GM23248 (cell line): ENCODE results near the gene EFNB2. TPM values are rescaled to one million over a fixed set of nuclear protein-coding genes. Genes with fewer than 3 reads are reported as not detected.

ENCODE experiments used
- DNase-seq: peaks from one replicate; pipeline ENCODE4 v3.0.0-alpha.2; 2015
- H2AFZ ChIP-seq: fragments of 200-600 bp; sonication (generic); 2 replicates; pipeline ENCODE4 v1.6.1; 2016; ENCODE audit warnings: antibody characterized with exemption
- H3F3A ChIP-seq: fragments of 200-600 bp; sonication (generic); 2 replicates; pipeline ENCODE4 v1.6.1; 2016; ENCODE audit warnings: mild to moderate bottlenecking, antibody characterized with exemption, mixed run types; ENCODE audit not compliant: insufficient read depth
- H3K27ac ChIP-seq: fragments of 200-600 bp; sonication (generic); 2 replicates; pipeline ENCODE4 v1.5.1; 2016; ENCODE audit warnings: mild to moderate bottlenecking
- H3K27me3 ChIP-seq: fragments of 200-600 bp; sonication (generic); replicated peaks from 2 replicates; pipeline ENCODE4 v1.6.1; 2016; ENCODE audit warnings: mild to moderate bottlenecking; ENCODE audit not compliant: insufficient read depth
- H3K36me3 ChIP-seq: fragments of 200-600 bp; sonication (generic); 2 replicates; pipeline ENCODE4 v1.6.1; 2016; ENCODE audit warnings: low read depth, mild to moderate bottlenecking
- H3K4me1 ChIP-seq: fragments of 200-600 bp; sonication (generic); 2 replicates; pipeline ENCODE4 v1.6.1; 2016; ENCODE audit warnings: mild to moderate bottlenecking; ENCODE audit not compliant: insufficient read depth
- H3K4me2 ChIP-seq: fragments of 200-600 bp; sonication (generic); one replicate; pipeline ENCODE4 v1.6.1; 2016; ENCODE audit warnings: mild to moderate bottlenecking; ENCODE audit not compliant: unreplicated experiment
- H3K4me3 ChIP-seq: fragments of 200-600 bp; sonication (generic); 2 replicates; pipeline ENCODE4 v1.5.1; 2016; ENCODE audit warnings: mild to moderate bottlenecking
- H3K79me2 ChIP-seq: fragments of 200-600 bp; sonication (generic); 2 replicates; pipeline ENCODE4 v1.6.1; 2016; ENCODE audit warnings: mild to moderate bottlenecking; ENCODE audit not compliant: insufficient read depth
- H3K9ac ChIP-seq: fragments of 200-600 bp; sonication (generic); 2 replicates; pipeline ENCODE4 v1.6.1; 2016; ENCODE audit warnings: mild to moderate bottlenecking
- H3K9me2 ChIP-seq: fragments of 200-600 bp; sonication (generic); 2 replicates; pipeline ENCODE4 v1.6.1; 2016; ENCODE audit warnings: mixed run types, mild to moderate bottlenecking, moderate library complexity; ENCODE audit not compliant: insufficient read depth
- H3K9me3 ChIP-seq: fragments of 200-600 bp; sonication (generic); one replicate; pipeline ENCODE4 v1.6.1; 2017; ENCODE audit warnings: low read depth
- H4K20me1 ChIP-seq: fragments of 200-600 bp; sonication (generic); 2 replicates; pipeline ENCODE4 v1.6.0; 2016; ENCODE audit not compliant: insufficient read depth
- EZH2 ChIP-seq: fragments of 200-600 bp; sonication (generic); IDR thresholded peaks from 2 replicates; pipeline ENCODE4 v1.6.1; 2018; ENCODE audit warnings: antibody characterized with exemption, mild to moderate bottlenecking; ENCODE audit not compliant: insufficient read depth, poor library complexity, severe bottlenecking
- EZH2phosphoT487 ChIP-seq: fragments of 200-600 bp; sonication (generic); IDR thresholded peaks from 2 replicates; pipeline ENCODE4 v1.6.1; 2018; ENCODE audit warnings: antibody characterized with exemption, moderate library complexity, mild to moderate bottlenecking, low read depth; ENCODE audit not compliant: insufficient read depth
- WGBS, 2 experiments: methylation state at CpG; one replicate each; pipeline ENCODE4 v1.1.6; 2015 to 2017; ENCODE audit warnings: low lambda C conversion rate in 2 of 2, low coverage in 1 of 2; ENCODE audit errors: missing lambda C conversion rate in 2 of 2; 5-methylcytosine and 5-hydroxymethylcytosine counted together
- in situ Hi-C: fragments of 300-500 bp; cut with MboI; formaldehyde crosslinking; loops from 2 replicates; pipeline ENCODE4 v1.15.0; 2020
- polyA plus RNA-seq: library from polyadenylated mRNA; unstranded; fragments of >200 nt; fragmentation: Nextera tagmentation; extraction: Ambion mirVana; gene quantifications from 2 replicates; pipeline ENCODE4 v1.2.1, GENCODE V29; 2016
- total RNA-seq: library from RNA; depleted of rRNA; stranded (reverse); fragments of >200 nt; shearing (Covaris generic); gene quantifications from 2 replicates; pipeline ENCODE4 v1.2.3, GENCODE V29; 2014; rRNA removed

The EFNB2 gene, protein sequence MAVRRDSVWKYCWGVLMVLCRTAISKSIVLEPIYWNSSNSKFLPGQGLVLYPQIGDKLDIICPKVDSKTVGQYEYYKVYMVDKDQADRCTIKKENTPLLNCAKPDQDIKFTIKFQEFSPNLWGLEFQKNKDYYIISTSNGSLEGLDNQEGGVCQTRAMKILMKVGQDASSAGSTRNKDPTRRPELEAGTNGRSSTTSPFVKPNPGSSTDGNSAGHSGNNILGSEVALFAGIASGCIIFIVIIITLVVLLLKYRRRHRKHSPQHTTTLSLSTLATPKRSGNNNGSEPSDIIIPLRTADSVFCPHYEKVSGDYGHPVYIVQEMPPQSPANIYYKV
- total RNA-seq (0.43 TPM in 1 of 2 replicates, not detected in the other), polyA plus RNA-seq (0.05 and 0.06 TPM in 2 replicates)

DNA sequence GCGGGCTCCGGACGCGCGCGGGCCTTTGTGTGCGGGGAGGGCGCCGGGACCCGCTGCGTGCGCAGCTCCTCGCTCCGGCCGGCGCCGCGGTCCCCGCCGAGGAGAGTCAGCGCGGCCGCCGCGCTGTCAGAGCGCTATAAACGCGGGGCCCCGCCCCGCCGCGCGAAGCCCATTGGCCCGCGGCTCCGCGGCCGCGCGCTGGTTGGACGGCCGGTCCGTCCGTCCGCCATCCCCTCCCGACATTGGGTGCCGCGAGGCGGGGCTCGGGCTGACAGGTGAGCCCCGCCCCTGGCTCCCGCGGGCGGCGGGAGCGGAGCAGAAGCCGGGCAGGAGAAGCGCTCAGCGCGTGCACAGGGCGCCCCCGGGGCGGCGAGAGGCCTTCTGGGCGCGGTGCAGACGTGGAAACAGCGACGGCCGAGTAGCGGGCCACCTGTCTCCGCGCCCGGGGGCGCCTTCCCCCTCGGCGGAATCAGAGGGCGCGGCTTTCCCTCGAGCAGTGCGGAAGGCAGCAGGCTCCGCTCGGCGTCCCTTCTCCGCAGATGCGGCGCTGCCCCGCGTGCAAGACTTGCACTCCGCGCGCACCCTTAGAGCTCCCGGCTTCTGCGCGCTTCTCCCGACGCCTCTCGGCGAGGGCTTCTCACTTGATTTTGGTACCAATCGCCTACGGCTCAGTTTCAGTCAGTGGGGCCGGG is at the start of gene EFNB2:
EFNB2 (minus strand) TSS at position 111 of the 692 bp plus-strand sequence. CDS start 698 bp downstream, outside the sequence.
- in situ Hi-C loops, result no loop called here
- no peak within 1 kb of the TSS for H3K9ac ChIP-seq

DNA sequence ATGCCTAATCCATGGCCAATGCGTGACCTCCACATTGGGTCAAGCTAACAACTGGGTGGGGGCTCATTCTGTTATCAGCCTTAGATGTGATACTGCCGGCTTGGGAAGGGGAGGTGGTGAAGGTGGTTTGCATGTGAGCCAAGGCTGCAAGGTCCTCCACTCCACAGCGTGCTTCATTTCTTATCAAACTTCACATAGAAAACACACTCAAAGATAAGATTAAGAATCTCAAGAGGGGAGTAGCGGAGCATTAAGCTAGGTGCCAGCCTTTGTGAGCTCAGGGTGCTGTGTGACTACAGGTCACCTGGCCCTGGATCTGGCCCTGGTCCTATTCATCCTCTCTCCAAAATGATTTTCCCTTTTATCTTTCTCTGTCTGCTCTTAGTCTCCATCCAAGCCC is 45.8 kb upstream of the EFNB2 start:
- Histone ChIP-seq H2AFZ (no peak overlapping the region), H3K36me3 (no peaks in the 10 kb centered on the region), H3K27me3 (0 out of 2 replicates have a peak, but pooled peaks cover 5% of the 10 kb centered on the region), H3K9me3 (no peaks in the 10 kb centered on the region), H3K27ac (no peak overlapping the region), H3K4me2 (no peak overlapping the region), H4K20me1 (no peaks in the 10 kb centered on the region), H3F3A (no peaks in the 10 kb centered on the region), H3K9ac (no peak overlapping the region), H3K4me1 (no peaks in the 10 kb centered on the region), H3K9me2 (no peaks in the 10 kb centered on the region), H3K4me3 (no peak overlapping the region), H3K79me2 (no peaks in the 10 kb centered on the region)
- WGBS, 2 experiments, result 71 to 74% methylated on average over 4 of the region's 4 CpGs
- no peak for DNase-seq
- in situ Hi-C loops, result no loop called here
- TF ChIP-seq EZH2 (no peak), EZH2phosphoT487 (no peak)

More for the DNA sequence above, at the start of gene EFNB2:
- Histone ChIP-seq H3F3A (peaks cover 25% of the 10 kb centered on the region), H3K27ac (no peak within 1 kb of the TSS), H3K9me2 (no peaks in the 10 kb centered on the region), H3K36me3 (peaks cover 3% of the 10 kb centered on the region; the same call in 1 of the 2 replicates), H3K4me2 (peak within 1 kb of the TSS; percentile 60), H4K20me1 (no peaks in the 10 kb centered on the region), H3K4me3 (peak within 1 kb of the TSS; percentile 68), H2AFZ (peak within 1 kb of the TSS; percentile 78), H3K79me2 (no peaks in the 10 kb centered on the region), H3K9me3 (no peaks in the 10 kb centered on the region), H3K27me3 (no peaks in the 10 kb centered on the region), H3K4me1 (0 out of 2 replicates have a peak, but pooled peaks cover 8% of the 10 kb centered on the region)
- no peak for TF ChIP-seq EZH2phosphoT487
- no peak for TF ChIP-seq EZH2
- DNase-seq, result peak; percentile 92
- 1 to 3% methylated on average over 42 to 86 of the region's 102 CpGs for WGBS, 2 experiments

DNA sequence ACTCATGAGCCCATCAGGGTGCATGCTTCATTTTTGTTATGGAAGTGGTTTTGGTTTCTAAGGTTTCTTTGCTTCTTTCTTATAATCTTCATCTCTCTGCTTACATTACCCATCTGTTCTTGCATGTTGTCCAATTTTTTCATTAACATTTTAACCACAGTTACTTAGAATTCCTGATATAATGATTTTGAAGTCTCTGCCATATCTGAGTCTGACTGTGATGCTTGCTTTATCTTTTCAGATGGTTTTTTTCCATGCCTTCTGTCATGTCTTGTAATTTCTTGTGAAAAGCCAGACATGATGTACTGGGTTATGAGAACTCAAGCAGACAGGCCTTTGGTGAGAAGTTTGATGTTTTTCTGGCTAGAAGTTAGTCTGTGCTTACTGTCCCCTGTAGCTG is 40.4 kb upstream of the EFNB2 start:
- H3K9me2 ChIP-seq, result no peaks in the 10 kb centered on the region
- H3K79me2 ChIP-seq, result no peaks in the 10 kb centered on the region
- no peaks in the 10 kb centered on the region for H4K20me1 ChIP-seq
- H3F3A ChIP-seq, result peaks cover 8% of the 10 kb centered on the region
- no peak for DNase-seq
- H3K36me3 ChIP-seq, result no peaks in the 10 kb centered on the region
- no peak overlapping the region for H3K4me3 ChIP-seq
- H3K27ac ChIP-seq, result no peak overlapping the region
- 0 out of 2 replicates have a peak, but pooled peaks cover 5% of the 10 kb centered on the region for H3K27me3 ChIP-seq
- in situ Hi-C loops, result no loop called here
- H3K9me3 ChIP-seq, result no peaks in the 10 kb centered on the region
- H3K9ac ChIP-seq, result no peak overlapping the region
- no peak overlapping the region for H3K4me2 ChIP-seq
- TF ChIP-seq EZH2 (no peak), EZH2phosphoT487 (no peak)
- peaks cover 15% of the 10 kb centered on the region for H3K4me1 ChIP-seq
- no peak overlapping the region for H2AFZ ChIP-seq

DNA sequence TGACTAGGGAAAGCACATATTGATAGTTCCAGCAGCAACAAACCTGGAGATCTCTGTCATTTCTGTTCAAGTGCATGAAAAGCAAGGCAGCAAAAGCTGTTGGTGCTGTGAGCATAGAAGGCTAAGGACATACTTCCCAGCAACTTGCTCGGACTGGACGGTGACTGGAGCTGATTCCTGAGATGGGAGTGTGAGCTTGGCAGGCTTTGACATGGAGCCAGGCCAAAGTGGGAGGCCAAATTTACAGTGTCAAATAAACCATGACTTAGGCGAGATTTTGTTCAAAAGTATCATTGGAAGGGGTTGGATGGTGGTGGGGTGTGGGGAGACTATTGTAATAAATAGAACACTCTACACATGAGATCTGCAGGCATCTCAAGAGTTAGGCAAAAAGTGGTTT is 38.4 kb upstream of the EFNB2 start:
- Histone ChIP-seq H3K9me2 (no peaks in the 10 kb centered on the region), H3F3A (peaks cover 8% of the 10 kb centered on the region), H2AFZ (peak overlapping the region; percentile 37; the same call in 1 of the 2 replicates), H3K27ac (peak overlapping the region; percentile 76), H3K4me1 (peaks cover 15% of the 10 kb centered on the region), H3K4me3 (peak overlapping the region; percentile 59), H3K79me2 (no peaks in the 10 kb centered on the region), H3K36me3 (no peaks in the 10 kb centered on the region), H3K4me2 (peak overlapping the region; percentile 71), H3K27me3 (no peaks in the 10 kb centered on the region), H4K20me1 (no peaks in the 10 kb centered on the region), H3K9me3 (no peaks in the 10 kb centered on the region), H3K9ac (peak overlapping the region; percentile 57)
- DNase-seq, result peak; percentile 69
- no peak for TF ChIP-seq EZH2
- no peak for TF ChIP-seq EZH2phosphoT487
- in situ Hi-C loops, result no loop called here
- 11 to 28% methylated on average over 3 of the region's 3 CpGs for WGBS, 2 experiments
